GM12891 (cell line): ENCODE results near the gene ADGRG1.

ENCODE experiments used
- POLR2A ChIP-seq: IDR thresholded peaks from 2 replicates; pipeline ENCODE4 v1.6.1; 2011; ENCODE audit warnings: low read depth, low read length, control low read depth
- POLR2AphosphoS5 ChIP-seq: IDR thresholded peaks from 2 replicates; pipeline ENCODE4 v1.6.1; 2011; ENCODE audit warnings: low read depth, low read length, control low read depth
- TAF1 ChIP-seq: IDR thresholded peaks from 2 replicates; pipeline ENCODE4 v1.6.1; 2011; ENCODE audit warnings: low read depth, low read length, control low read depth

DNA sequence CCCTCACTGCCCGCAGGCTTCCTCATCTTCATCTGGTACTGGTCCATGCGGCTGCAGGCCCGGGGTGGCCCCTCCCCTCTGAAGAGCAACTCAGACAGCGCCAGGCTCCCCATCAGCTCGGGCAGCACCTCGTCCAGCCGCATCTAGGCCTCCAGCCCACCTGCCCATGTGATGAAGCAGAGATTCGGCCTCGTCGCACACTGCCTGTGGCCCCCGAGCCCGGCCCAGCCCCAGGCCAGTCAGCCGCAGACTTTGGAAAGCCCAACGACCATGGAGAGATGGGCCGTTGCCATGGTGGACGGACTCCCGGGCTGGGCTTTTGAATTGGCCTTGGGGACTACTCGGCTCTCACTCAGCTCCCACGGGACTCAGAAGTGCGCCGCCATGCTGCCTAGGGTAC, 35.0 kb downstream of the ADGRG1 start:
- TF ChIP-seq POLR2A (no peak), POLR2AphosphoS5 (no peak), TAF1 (no peak)
